SK-N-SH (cell line): ENCODE measurements around the gene C1orf210. TPM values are rescaled to one million over a fixed set of nuclear protein-coding genes. Genes with fewer than 3 reads are reported as not detected.

Source experiments
- CTCF ChIA-PET: fragments of 300-600, 350-600 bp; formaldehyde crosslinking; extraction: SDS; loops from one replicate; lab custom pipeline; 2021; lab: Yijun Ruan, JAX
- POLR2A ChIA-PET: fragments of 350-600 bp; sonication (Branson Sonifier 250); formaldehyde crosslinking; extraction: SDS; loops from one replicate; lab custom pipeline; 2020; ENCODE audit warnings: antibody characterized with exemption, inconsistent platforms; lab: Yijun Ruan, JAX
- DNase-seq: peaks from one replicate; pipeline ENCODE4 v3.0.0; 2012
- H2AFZ ChIP-seq: fragments of 200-600 bp; sonication (generic); 2 replicates; pipeline ENCODE4 v1.8.1; 2016; ENCODE audit warnings: antibody characterized with exemption, mild to moderate bottlenecking, low read depth
- H3F3A ChIP-seq: fragments of 200-600 bp; sonication (generic); replicated peaks from 2 replicates; pipeline ENCODE3; 2016; ENCODE audit warnings: antibody characterized with exemption, mild to moderate bottlenecking; ENCODE audit not compliant: insufficient read depth
- H3K27ac ChIP-seq, 2 experiments: fragments of 200-500 bp in 1 of 2; fragments of 200-600 bp in 1 of 2; sonication (Bioruptor generic) in 1 of 2; sonication (generic), shearing (Covaris generic) in 1 of 2; 2 replicates each; pipeline versions ENCODE4 v1.5.1 to v1.6.1; 2014 to 2016; ENCODE audit warnings: low read depth in 2 of 2, inconsistent platforms in 1 of 2, low read length in 1 of 2, mild to moderate bottlenecking in 1 of 2, mixed read lengths in 1 of 2
- H3K27me3 ChIP-seq: fragments of 200-600 bp; sonication (generic), shearing (Covaris generic); 2 replicates; pipeline ENCODE4 v1.6.1; 2016; ENCODE audit warnings: mixed run types; ENCODE audit not compliant: insufficient read depth
- H3K36me3 ChIP-seq, 2 experiments: fragments of 200-500 bp in 1 of 2; fragments of 200-600 bp in 1 of 2; sonication (Bioruptor generic) in 1 of 2; sonication (generic) in 1 of 2; replicated peaks in 1 of 2; 2 replicates each; pipeline versions ENCODE3 to v1.5.1; 2014 to 2016; ENCODE audit warnings: low read length in 1 of 2, mild to moderate bottlenecking in 1 of 2; ENCODE audit not compliant: insufficient read depth in 2 of 2, control insufficient read depth in 1 of 2
- H3K4me1 ChIP-seq, 2 experiments: fragments of 200-500 bp in 1 of 2; fragments of 200-600 bp in 1 of 2; sonication (Bioruptor generic) in 1 of 2; sonication (generic), shearing (Covaris generic) in 1 of 2; 2 replicates each; pipeline versions ENCODE4 v1.5.1 to v1.6.1; 2014 to 2016; ENCODE audit warnings: low read depth in 1 of 2, low read length in 1 of 2, mixed run types in 1 of 2; ENCODE audit not compliant: insufficient read depth in 2 of 2, control insufficient read depth in 1 of 2
- H3K4me2 ChIP-seq: fragments of 200-600 bp; sonication (generic), shearing (Covaris generic); 2 replicates; pipeline ENCODE4 v1.6.1; 2017; ENCODE audit warnings: mixed run types
- H3K4me3 ChIP-seq, 2 experiments: fragments of 200-500 bp in 1 of 2; fragments of 200-600 bp in 1 of 2; sonication (Bioruptor generic) in 1 of 2; sonication (generic), shearing (Covaris generic) in 1 of 2; 2 replicates each; pipeline versions ENCODE4 v1.5.1 to v1.8.1; 2014 to 2016; ENCODE audit warnings: low read depth in 2 of 2, inconsistent platforms in 1 of 2, low read length in 1 of 2, mild to moderate bottlenecking in 1 of 2, mixed read lengths in 1 of 2, moderate library complexity in 1 of 2
- H3K79me2 ChIP-seq: fragments of 200-600 bp; sonication (generic); 2 replicates; pipeline ENCODE4 v1.8.1; 2017; ENCODE audit warnings: mild to moderate bottlenecking; ENCODE audit not compliant: insufficient read depth
- H3K9ac ChIP-seq: fragments of 200-600 bp; sonication (generic); 2 replicates; pipeline ENCODE4 v1.6.1; 2017; ENCODE audit warnings: mixed run types
- H3K9me2 ChIP-seq: fragments of 200-600 bp; sonication (generic); 2 replicates; pipeline ENCODE4 v1.6.1; 2017; ENCODE audit warnings: mixed run types
- H3K9me3 ChIP-seq: fragments of 200-600 bp; sonication (generic); 2 replicates; pipeline ENCODE4 v1.6.1; 2017; ENCODE audit warnings: mixed run types, mild to moderate bottlenecking, moderate library complexity
- H4K20me1 ChIP-seq: fragments of 200-600 bp; sonication (generic); 2 replicates; pipeline ENCODE4 v1.6.1; 2017; ENCODE audit warnings: mild to moderate bottlenecking, mixed run types; ENCODE audit not compliant: insufficient read depth
- EP300 ChIP-seq, 2 experiments: IDR thresholded peaks; 2 replicates each; pipeline versions ENCODE4 v1.4.0 to v1.6.1; 2012; ENCODE audit warnings: borderline replicate concordance in 1 of 2, low read depth in 1 of 2, low read length in 1 of 2
- FOXJ3 ChIP-seq: sonication (generic); formaldehyde crosslinking; IDR thresholded peaks from 2 replicates; pipeline ENCODE4 v1.5.1; 2020; ENCODE audit warnings: mild to moderate bottlenecking, missing genetic modification reagents
- GABPA ChIP-seq: IDR thresholded peaks from 2 replicates; pipeline ENCODE4 v1.4.0; 2012; ENCODE audit warnings: low read depth, mild to moderate bottlenecking
- IRF3 ChIP-seq: fragments of 150-350 bp; IDR thresholded peaks from 2 replicates; pipeline ENCODE4 v1.6.1; 2016; ENCODE audit warnings: mild to moderate bottlenecking, low read depth, low read length
- NRF1 ChIP-seq: IDR thresholded peaks from 2 replicates; pipeline ENCODE4 v1.6.1; 2012; ENCODE audit warnings: low read depth, mild to moderate bottlenecking, low read length
- RAD21 ChIP-seq: IDR thresholded peaks from 2 replicates; pipeline ENCODE4 v1.6.1; 2012; ENCODE audit warnings: mild to moderate bottlenecking, low read length
- RCOR1 ChIP-seq: fragments of 150-350 bp; IDR thresholded peaks from 2 replicates; pipeline ENCODE4 v1.6.1; 2017; ENCODE audit warnings: antibody characterized with exemption, low read length
- RXRA ChIP-seq: IDR thresholded peaks from 2 replicates; pipeline ENCODE4 v1.4.0; 2012; ENCODE audit warnings: low read depth, mild to moderate bottlenecking, borderline replicate concordance
- SIN3A ChIP-seq: IDR thresholded peaks from 2 replicates; pipeline ENCODE4 v1.6.1; 2012; ENCODE audit warnings: low read depth, mild to moderate bottlenecking, low read length, moderate library complexity, borderline replicate concordance
- SMC3 ChIP-seq: IDR thresholded peaks from 2 replicates; pipeline ENCODE4 v1.6.1; 2012; ENCODE audit warnings: low read depth, low read length, improper control_type of control experiment
- TCF12 ChIP-seq: IDR thresholded peaks from 2 replicates; pipeline ENCODE4 v1.4.0; 2012
- TEAD4 ChIP-seq: IDR thresholded peaks from 2 replicates; pipeline ENCODE4 v1.4.0; 2012; ENCODE audit warnings: mild to moderate bottlenecking, borderline replicate concordance; ENCODE audit not compliant: insufficient read depth
- YY1 ChIP-seq: IDR thresholded peaks from 2 replicates; pipeline ENCODE4 v1.4.0; 2012; ENCODE audit warnings: low read depth, mild to moderate bottlenecking
- WGBS: methylation state at CpG from one replicate; pipeline ENCODE4 v1.1.6; 2017; ENCODE audit warnings: low lambda C conversion rate; 5-methylcytosine and 5-hydroxymethylcytosine counted together
- polyA plus RNA-seq, 3 experiments: library from polyadenylated mRNA; depleted of rRNA; stranded (reverse); fragments of >200 nt; gene quantifications; 2 replicates each; pipeline ENCODE4 v1.2.3, GENCODE V29; 2012
- TF ChIP-seq, protein P1 (sequence below): IDR thresholded peaks from 2 replicates; pipeline ENCODE4 v1.6.1; 2012; ENCODE audit warnings: mild to moderate bottlenecking, low read depth, low read length, moderate library complexity
- TF ChIP-seq, protein P2 (sequence below): IDR thresholded peaks from 2 replicates; pipeline ENCODE4 v1.4.0; 2012; ENCODE audit warnings: low read depth
- TF ChIP-seq, protein P3 (sequence below): IDR thresholded peaks from 2 replicates; pipeline ENCODE4 v1.4.0; 2012; ENCODE audit warnings: low read depth, borderline replicate concordance

C1orf210 gene
- polyA plus RNA-seq, 1 of the 3 experiments (the other 2 are of a cell fraction): not detected

- Histone ChIP-seq H3K79me2 (no peaks in the 10 kb centered on the region), H3K4me2 (no peak overlapping the region), H3K4me1 (no peaks in the 10 kb centered on the region), H3K9me3 (no peaks in the 10 kb centered on the region), H3K27me3 (no peaks in the 10 kb centered on the region), H3K36me3 (no peaks in the 10 kb centered on the region), H3K4me3 (no peak overlapping the region), H3F3A (no peaks in the 10 kb centered on the region), H2AFZ (no peak overlapping the region), H3K27ac (no peak overlapping the region), H3K9ac (no peak overlapping the region), H3K9me2 (no peaks in the 10 kb centered on the region), H4K20me1 (no peaks in the 10 kb centered on the region)
- no peak for DNase-seq
- ChIA-PET CTCF (no interaction called here), POLR2A (no interaction called here)
- WGBS: 39% methylated on average over 6 of the region's 9 CpGs
- no peak for TF ChIP-seq RXRA
- TF ChIP-seq TEAD4: no peak
- no peak for TF ChIP-seq SIN3A
- no peak for TF ChIP-seq YY1
- TF ChIP-seq NRF1: no peak
- no peak for TF ChIP-seq FOXJ3 (CRISPR knock-in tag)
- no peak for TF ChIP-seq RCOR1
- no peak for TF ChIP-seq IRF3
- TF ChIP-seq, protein P1, sequence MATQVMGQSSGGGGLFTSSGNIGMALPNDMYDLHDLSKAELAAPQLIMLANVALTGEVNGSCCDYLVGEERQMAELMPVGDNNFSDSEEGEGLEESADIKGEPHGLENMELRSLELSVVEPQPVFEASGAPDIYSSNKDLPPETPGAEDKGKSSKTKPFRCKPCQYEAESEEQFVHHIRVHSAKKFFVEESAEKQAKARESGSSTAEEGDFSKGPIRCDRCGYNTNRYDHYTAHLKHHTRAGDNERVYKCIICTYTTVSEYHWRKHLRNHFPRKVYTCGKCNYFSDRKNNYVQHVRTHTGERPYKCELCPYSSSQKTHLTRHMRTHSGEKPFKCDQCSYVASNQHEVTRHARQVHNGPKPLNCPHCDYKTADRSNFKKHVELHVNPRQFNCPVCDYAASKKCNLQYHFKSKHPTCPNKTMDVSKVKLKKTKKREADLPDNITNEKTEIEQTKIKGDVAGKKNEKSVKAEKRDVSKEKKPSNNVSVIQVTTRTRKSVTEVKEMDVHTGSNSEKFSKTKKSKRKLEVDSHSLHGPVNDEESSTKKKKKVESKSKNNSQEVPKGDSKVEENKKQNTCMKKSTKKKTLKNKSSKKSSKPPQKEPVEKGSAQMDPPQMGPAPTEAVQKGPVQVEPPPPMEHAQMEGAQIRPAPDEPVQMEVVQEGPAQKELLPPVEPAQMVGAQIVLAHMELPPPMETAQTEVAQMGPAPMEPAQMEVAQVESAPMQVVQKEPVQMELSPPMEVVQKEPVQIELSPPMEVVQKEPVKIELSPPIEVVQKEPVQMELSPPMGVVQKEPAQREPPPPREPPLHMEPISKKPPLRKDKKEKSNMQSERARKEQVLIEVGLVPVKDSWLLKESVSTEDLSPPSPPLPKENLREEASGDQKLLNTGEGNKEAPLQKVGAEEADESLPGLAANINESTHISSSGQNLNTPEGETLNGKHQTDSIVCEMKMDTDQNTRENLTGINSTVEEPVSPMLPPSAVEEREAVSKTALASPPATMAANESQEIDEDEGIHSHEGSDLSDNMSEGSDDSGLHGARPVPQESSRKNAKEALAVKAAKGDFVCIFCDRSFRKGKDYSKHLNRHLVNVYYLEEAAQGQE: no peak
- TF ChIP-seq, protein P2, sequence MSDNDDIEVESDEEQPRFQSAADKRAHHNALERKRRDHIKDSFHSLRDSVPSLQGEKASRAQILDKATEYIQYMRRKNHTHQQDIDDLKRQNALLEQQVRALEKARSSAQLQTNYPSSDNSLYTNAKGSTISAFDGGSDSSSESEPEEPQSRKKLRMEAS: no peak
- TF ChIP-seq GABPA: no peak
- no peak for TF ChIP-seq SMC3
- no peak for TF ChIP-seq RAD21
- TF ChIP-seq TCF12: no peak
- no peak for TF ChIP-seq EP300 (IDR thresholded peaks at IDR 0.05; ENCODE audit: borderline replicate concordance in 1 of 2, low read depth in 1 of 2, low read length in 1 of 2)
- TF ChIP-seq, protein P3, sequence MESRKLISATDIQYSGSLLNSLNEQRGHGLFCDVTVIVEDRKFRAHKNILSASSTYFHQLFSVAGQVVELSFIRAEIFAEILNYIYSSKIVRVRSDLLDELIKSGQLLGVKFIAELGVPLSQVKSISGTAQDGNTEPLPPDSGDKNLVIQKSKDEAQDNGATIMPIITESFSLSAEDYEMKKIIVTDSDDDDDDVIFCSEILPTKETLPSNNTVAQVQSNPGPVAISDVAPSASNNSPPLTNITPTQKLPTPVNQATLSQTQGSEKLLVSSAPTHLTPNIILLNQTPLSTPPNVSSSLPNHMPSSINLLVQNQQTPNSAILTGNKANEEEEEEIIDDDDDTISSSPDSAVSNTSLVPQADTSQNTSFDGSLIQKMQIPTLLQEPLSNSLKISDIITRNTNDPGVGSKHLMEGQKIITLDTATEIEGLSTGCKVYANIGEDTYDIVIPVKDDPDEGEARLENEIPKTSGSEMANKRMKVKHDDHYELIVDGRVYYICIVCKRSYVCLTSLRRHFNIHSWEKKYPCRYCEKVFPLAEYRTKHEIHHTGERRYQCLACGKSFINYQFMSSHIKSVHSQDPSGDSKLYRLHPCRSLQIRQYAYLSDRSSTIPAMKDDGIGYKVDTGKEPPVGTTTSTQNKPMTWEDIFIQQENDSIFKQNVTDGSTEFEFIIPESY: no peak
Measured at GRCh38 chr1:43311521-43311920, 26.1 kb upstream of the C1orf210 start.
